ENCODE results near the gene DEF6. TPM values are rescaled to one million over a fixed set of nuclear protein-coding genes. Genes with fewer than 3 reads are reported as not detected.

Gene DEF6
- total and polyA plus RNA-seq, 2 of the 13 experiments (the other 11 are each of a cell fraction or from before 2014, with no cell fraction given) = 5.2 to 10.0 TPM

- TF ChIP-seq ZNF18 (CRISPR knock-in tag; IDR thresholded peaks at IDR 0.05; ENCODE audit: insufficient replicate concordance) = no peak
- peak; percentile 92 for TF ChIP-seq JUN (CRISPR knock-in tag; IDR thresholded peaks at IDR 0.05)
- TF ChIP-seq ZNF577 (CRISPR knock-in tag; IDR thresholded peaks at IDR 0.05; ENCODE audit: borderline replicate concordance, low read depth) = no peak
- peak; percentile 64 for TF ChIP-seq SIX4 (CRISPR knock-in tag; IDR thresholded peaks at IDR 0.05)
- peak; percentile 46; the same call in 1 of the 2 replicates for TF ChIP-seq DRAP1 (CRISPR knock-in tag; IDR thresholded peaks at IDR 0.05)
- no peak for TF ChIP-seq BHLHE40 (IDR thresholded peaks at IDR 0.05; ENCODE audit: low read length)
- TF ChIP-seq, protein P1, sequence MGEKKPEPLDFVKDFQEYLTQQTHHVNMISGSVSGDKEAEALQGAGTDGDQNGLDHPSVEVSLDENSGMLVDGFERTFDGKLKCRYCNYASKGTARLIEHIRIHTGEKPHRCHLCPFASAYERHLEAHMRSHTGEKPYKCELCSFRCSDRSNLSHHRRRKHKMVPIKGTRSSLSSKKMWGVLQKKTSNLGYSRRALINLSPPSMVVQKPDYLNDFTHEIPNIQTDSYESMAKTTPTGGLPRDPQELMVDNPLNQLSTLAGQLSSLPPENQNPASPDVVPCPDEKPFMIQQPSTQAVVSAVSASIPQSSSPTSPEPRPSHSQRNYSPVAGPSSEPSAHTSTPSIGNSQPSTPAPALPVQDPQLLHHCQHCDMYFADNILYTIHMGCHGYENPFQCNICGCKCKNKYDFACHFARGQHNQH (CRISPR knock-in tag; IDR thresholded peaks at IDR 0.05) = peak; percentile 90
- no peak for TF ChIP-seq ZNF17 (CRISPR knock-in tag; IDR thresholded peaks at IDR 0.05)
- TF ChIP-seq ZNF326 (CRISPR knock-in tag; IDR thresholded peaks at IDR 0.05; ENCODE audit: borderline replicate concordance) = no peak
- TF ChIP-seq ZBTB3 (CRISPR knock-in tag; IDR thresholded peaks at IDR 0.05; ENCODE audit: borderline replicate concordance, low read depth) = 0 out of 2 replicates have a peak, but pooled peaks have one; percentile 36
- TF ChIP-seq GPBP1L1 (CRISPR knock-in tag; IDR thresholded peaks at IDR 0.05) = no peak
- TF ChIP-seq GTF3A (CRISPR knock-in tag; conservative IDR thresholded peaks at IDR 0.05) = no peak
- TF ChIP-seq, protein P2, sequence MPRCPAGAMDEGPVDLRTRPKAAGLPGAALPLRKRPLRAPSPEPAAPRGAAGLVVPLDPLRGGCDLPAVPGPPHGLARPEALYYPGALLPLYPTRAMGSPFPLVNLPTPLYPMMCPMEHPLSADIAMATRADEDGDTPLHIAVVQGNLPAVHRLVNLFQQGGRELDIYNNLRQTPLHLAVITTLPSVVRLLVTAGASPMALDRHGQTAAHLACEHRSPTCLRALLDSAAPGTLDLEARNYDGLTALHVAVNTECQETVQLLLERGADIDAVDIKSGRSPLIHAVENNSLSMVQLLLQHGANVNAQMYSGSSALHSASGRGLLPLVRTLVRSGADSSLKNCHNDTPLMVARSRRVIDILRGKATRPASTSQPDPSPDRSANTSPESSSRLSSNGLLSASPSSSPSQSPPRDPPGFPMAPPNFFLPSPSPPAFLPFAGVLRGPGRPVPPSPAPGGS (CRISPR knock-in tag; IDR thresholded peaks at IDR 0.05) = no peak; the same call in 1 of the 2 replicates
- TF ChIP-seq CEBPG (CRISPR knock-in tag; IDR thresholded peaks at IDR 0.05) = peak; percentile 99
- TF ChIP-seq ZNF580 (CRISPR knock-in tag; IDR thresholded peaks at IDR 0.05; ENCODE audit: borderline replicate concordance, low read depth) = peak; percentile 73; the same call in 1 of the 2 replicates
- TF ChIP-seq ZNF3 (CRISPR knock-in tag; IDR thresholded peaks at IDR 0.05) = peak; percentile 83
- 0 out of 2 replicates have a peak, but pooled peaks have one; percentile 30 for TF ChIP-seq ZIK1 (CRISPR knock-in tag; IDR thresholded peaks at IDR 0.05; ENCODE audit: borderline replicate concordance, low read depth)
- no peak for TF ChIP-seq NCOA5 (CRISPR knock-in tag; IDR thresholded peaks at IDR 0.05)
- TF ChIP-seq ZMAT5 (CRISPR knock-in tag; IDR thresholded peaks at IDR 0.05; ENCODE audit: borderline replicate concordance, low read depth) = no peak
- no peak for TF ChIP-seq SOX6 (IDR thresholded peaks at IDR 0.05)
- TF ChIP-seq SOX6 (CRISPR knock-in tag; IDR thresholded peaks at IDR 0.05) = peak; percentile 88
- peak; percentile 64; the same call in 1 of the 2 replicates for TF ChIP-seq NR2C2 (CRISPR knock-in tag; IDR thresholded peaks at IDR 0.05; ENCODE audit: borderline replicate concordance)
- TF ChIP-seq ZNF430 (CRISPR knock-in tag; IDR thresholded peaks at IDR 0.05) = peak; percentile 62; the same call in 1 of the 2 replicates
- TF ChIP-seq JDP2 (CRISPR knock-in tag; IDR thresholded peaks at IDR 0.05; ENCODE audit: borderline replicate concordance) = no peak
Measured at GRCh38 chr6:35360349-35361138, 62.9 kb downstream of the DEF6 start (continued).

Measured in HepG2 (cell line).